ENCODE results near the gene TMTC3. TPM values are rescaled to one million over a fixed set of nuclear protein-coding genes. Genes with fewer than 3 reads are reported as not detected.

TMTC3 gene
- total RNA-seq, 1 experiment from 2014 or later: 41.8 TPM

DNA sequence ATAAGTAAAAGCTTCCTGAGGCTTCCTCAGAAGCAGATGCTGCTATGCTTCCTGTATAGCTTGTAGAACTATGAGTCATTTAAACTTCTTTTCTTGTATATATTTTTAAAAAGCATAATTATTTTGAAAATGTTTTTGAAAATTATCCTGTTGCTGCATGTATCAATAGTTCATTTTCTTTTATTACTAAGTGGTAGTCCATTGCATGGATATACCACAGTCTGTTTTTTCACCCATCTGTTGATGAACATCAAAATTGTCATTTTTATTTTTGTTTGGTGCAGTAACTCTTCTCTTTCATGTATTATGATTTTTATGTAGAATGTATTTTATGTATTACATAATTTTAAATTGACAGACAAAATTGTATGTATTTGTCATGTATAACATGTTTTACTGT, 81.4 kb downstream of the TMTC3 start:
- no peak for DNase-seq (ENCODE audit: low read depth)

DNA sequence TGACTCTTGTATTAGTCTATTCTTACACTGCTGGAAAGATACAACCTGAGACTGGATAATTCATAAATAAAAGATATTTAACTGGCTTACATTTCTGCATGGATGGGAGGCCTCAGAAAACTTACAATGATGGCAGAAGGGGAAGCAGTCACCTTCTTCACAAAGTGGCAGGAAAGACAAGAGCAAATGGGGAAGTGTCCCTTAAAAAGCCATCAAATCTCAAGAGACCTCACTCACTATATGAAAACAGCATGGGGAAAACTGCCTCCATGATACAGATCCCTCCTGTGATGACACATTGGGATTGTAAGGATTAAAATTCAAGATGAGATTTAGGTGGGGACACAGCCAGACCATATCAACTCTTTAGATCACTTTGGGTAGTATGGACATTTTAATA, 83.7 kb downstream of the TMTC3 start:
- DNase-seq (ENCODE audit: low read depth): no peak

GRCh38 chr12:88227263-88227662, 85.2 kb downstream of the TMTC3 start:
- DNase-seq (ENCODE audit: low read depth): no peak

GRCh38 chr12:88227871-88228270, 85.8 kb downstream of the TMTC3 start:
- no peak for DNase-seq (ENCODE audit: low read depth)

- DNase-seq (ENCODE audit: low read depth): no peak
These were observed 86.6 kb downstream of the TMTC3 start for GRCh38 chr12:88228720-88229119.

DNA sequence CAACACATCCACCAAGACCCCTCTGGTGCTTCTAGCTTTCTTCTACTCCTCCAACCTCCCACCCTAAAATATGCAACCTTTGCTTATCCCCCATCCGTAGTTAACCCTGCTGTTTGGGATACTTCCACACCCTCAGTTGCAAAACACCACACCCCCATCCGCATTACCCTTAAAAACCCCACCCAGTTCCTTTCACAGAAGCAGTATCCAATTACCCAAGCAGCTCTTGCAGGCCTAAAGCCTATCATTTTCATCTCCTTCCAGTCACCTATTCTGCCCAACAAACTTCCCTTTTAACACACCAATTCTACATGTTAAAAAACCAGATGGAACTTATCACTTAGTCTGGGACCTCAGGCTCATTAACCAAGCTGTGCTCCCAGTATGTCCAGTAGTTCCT, 88.2 kb downstream of the TMTC3 start:
- no peak for DNase-seq (ENCODE audit: low read depth)

GRCh38 chr12:88235183-88235833, 93.2 kb downstream of the TMTC3 start:
- no peak for DNase-seq (ENCODE audit: low read depth)

DNA sequence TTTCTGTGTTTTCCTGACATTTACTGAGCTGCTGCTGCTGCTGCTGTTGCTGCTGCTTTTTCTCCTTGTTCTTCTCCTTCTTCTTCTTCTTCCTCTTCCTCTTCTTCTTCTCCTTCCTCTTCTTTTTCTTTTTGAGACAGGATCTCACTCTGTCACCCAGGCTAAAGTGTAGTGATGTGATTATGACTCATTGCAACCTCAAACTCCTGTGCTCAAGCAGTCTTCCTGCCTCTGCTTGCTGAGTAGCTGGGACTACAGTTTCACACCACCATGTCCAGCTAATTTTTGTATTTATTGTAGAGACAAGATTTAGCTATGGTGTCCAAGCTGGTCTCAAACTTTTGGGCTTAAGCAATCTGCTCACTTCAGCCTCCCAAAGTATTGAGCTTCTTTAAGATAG, 95.8 kb downstream of the TMTC3 start:
- peak; percentile 85 for DNase-seq (ENCODE audit: low read depth)

DNA sequence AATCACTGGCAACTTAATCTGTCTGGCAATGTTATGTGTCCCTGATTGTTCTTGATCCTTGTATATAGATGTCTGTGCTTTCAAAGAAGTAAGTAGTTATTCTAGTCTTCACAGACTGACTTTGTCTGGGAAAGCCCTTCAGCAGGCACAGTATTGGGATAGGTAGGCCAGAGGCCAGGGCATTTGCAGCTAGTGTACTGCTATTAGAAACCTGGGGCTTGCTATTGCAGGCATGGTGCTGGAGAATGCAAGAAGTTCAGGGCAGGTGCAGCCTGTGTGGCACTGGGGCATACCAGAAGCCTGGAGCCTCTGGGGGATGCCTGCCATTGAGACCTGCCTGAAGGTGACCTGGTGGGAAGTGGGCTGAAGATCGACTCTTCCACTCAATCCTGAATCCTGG, 96.3 kb downstream of the TMTC3 start:
- DNase-seq (ENCODE audit: low read depth): no peak

- peak; percentile 98 for DNase-seq (ENCODE audit: low read depth)
These were observed 99.9 kb downstream of the TMTC3 start for GRCh38 chr12:88241862-88242570.

- DNase-seq (ENCODE audit: low read depth): peak; percentile 86
These were observed 100.4 kb downstream of the TMTC3 start for GRCh38 chr12:88242571-88242925.

DNA sequence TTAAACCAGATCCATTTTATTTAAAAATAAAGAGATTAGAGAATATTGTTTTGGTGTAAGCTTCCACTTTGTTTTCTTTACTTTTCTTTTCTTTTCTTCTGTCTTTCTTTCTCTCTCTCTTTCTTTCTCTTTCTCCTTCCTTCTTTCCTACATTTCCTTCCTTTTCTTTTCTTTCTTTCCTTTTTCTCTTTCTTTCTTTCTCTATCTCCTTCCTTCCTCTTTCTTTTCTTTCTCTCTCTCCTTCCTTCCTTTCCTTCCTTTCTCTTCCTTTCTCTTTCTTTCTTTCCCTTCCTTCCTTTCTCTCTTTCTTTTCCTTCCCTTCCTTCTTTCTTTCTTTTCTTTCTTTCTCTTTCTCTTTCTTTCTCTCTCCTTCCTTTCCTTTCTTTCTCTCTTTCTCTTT, 100.8 kb downstream of the TMTC3 start:
- DNase-seq (ENCODE audit: low read depth): no peak

- no peak for DNase-seq (ENCODE audit: low read depth)
These were observed 101.9 kb downstream of the TMTC3 start for GRCh38 chr12:88243982-88244381.

DNA sequence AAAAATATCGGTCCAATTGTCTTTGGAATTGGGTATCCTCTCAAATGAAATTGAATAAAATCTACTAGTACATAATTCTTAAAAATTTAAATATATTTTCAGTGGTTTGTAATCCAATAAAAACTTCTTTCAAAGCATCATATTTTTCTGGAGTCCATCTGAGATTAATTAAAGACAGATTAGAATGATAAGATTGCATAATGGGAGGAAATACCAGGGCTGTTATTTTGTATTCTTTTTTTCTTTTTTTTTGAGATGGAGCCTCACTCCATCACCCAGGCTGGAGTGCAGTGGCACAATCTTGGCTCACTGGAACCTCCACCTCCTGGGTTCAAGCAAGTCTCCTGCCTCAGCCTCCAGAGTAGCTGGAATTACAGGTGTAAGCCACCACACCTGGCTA, 103.8 kb downstream of the TMTC3 start:
- no peak for DNase-seq (ENCODE audit: low read depth)

- peak; percentile 90 for DNase-seq (ENCODE audit: low read depth)
These were observed 105.1 kb downstream of the TMTC3 start for GRCh38 chr12:88247241-88247643.

GRCh38 chr12:88248606-88249005, 106.5 kb downstream of the TMTC3 start:
- DNase-seq (ENCODE audit: low read depth): no peak

Other genes with a start within 250 kb of the TMTC3 start
- not detected in 2 replicates for gene C12orf50, start 112.9 kb upstream of the TMTC3 start, total RNA-seq (2014; rRNA removed)
- gene CEP290, start 219 bp upstream of the TMTC3 start, total RNA-seq (2014; rRNA removed): 19.8 and 22.8 TPM in 2 replicates